Measurements from ENCODE around the gene NUTM2A.
"Not testable (repeated sequence)": the region's sequence is repeated elsewhere in the genome, so short reads cannot be mapped to it uniquely, and the experiment has no call there.

NUTM2A gene

GRCh38 chr10:87280749-87281392 lies 55.6 kb downstream of the NUTM2A start:
- DNase-seq: not testable (repeated sequence)

All from inflammatory macrophage treated with lipopolysaccharide for 1 hour (primary cell).